A673 (cell line): ENCODE data around the gene PPP1R13B. TPM values are rescaled to one million over a fixed set of nuclear protein-coding genes. Genes with fewer than 3 reads are reported as not detected.
A peak's percentile ranks its signal among the peaks of the same experiment; 100 is the strongest.
"Not testable (repeated sequence)": the region's sequence is repeated elsewhere in the genome, so short reads cannot be mapped to it uniquely, and the experiment has no call there.

Experiments
- BruUV-seq: library from RNA; stranded (reverse); fragments of 400-500 nt; replicated peaks from 2 replicates; lab custom pipeline; 2021; lab: Mats Ljungman, UMichigan
- CTCF ChIA-PET: fragments of 300-600 bp; sonication (Branson Sonifier 250); formaldehyde crosslinking; loops from one replicate; lab custom pipeline; 2022; ENCODE audit warnings: antibody characterized with exemption; lab: Charles Lee
- POLR2A ChIA-PET: fragments of 300-600 bp; sonication (Branson Sonifier 250); formaldehyde crosslinking; loops from one replicate; lab custom pipeline; 2022; ENCODE audit warnings: antibody characterized with exemption; ENCODE audit not compliant: low non-redundant PET; lab: Charles Lee
- DNase-seq: peaks from one replicate; pipeline ENCODE4 v3.0.0-alpha.2; 2015; ENCODE audit warnings: low spot score
- H3K27ac ChIP-seq: fragments of 200-600 bp; sonication (generic); 2 replicates; pipeline ENCODE4 v1.5.1; 2016; ENCODE audit warnings: mixed run types, low read depth, mild to moderate bottlenecking, mixed read lengths, antibody characterized with exemption, low read length; ENCODE audit not compliant: poor library complexity, severe bottlenecking
- H3K27me3 ChIP-seq: fragments of 200-600 bp; sonication (generic); replicated peaks from 2 replicates; pipeline ENCODE4 v1.6.1; 2017; ENCODE audit warnings: mixed run types, low read depth, mild to moderate bottlenecking, mixed read lengths, antibody characterized with exemption, low read length; ENCODE audit not compliant: insufficient read depth, poor library complexity
- H3K36me3 ChIP-seq: fragments of 200-600 bp; sonication (generic); 2 replicates; pipeline ENCODE4 v1.6.1; 2016; ENCODE audit warnings: mixed run types, mild to moderate bottlenecking, mixed read lengths, antibody characterized with exemption, low read length; ENCODE audit not compliant: insufficient read depth, poor library complexity, severe bottlenecking
- H3K4me1 ChIP-seq: fragments of 200-600 bp; sonication (generic); 2 replicates; pipeline ENCODE4 v1.6.1; 2017; ENCODE audit warnings: mixed run types, mild to moderate bottlenecking, mixed read lengths, antibody characterized with exemption, low read length; ENCODE audit not compliant: insufficient read depth, poor library complexity, severe bottlenecking
- H3K4me3 ChIP-seq: fragments of 200-600 bp; sonication (generic); 2 replicates; pipeline ENCODE4 v1.5.1; 2016; ENCODE audit warnings: low read depth, mixed run types, mild to moderate bottlenecking, mixed read lengths, low read length; ENCODE audit not compliant: poor library complexity, severe bottlenecking
- H3K9me3 ChIP-seq: fragments of 200-600 bp; sonication (generic); 2 replicates; pipeline ENCODE4 v1.6.1; 2016; ENCODE audit warnings: mixed run types, low read depth, mild to moderate bottlenecking, mixed read lengths, antibody characterized with exemption, low read length; ENCODE audit not compliant: poor library complexity, severe bottlenecking
- EZH2 ChIP-seq: fragments of 200-600 bp; sonication (generic); IDR thresholded peaks from 2 replicates; pipeline ENCODE4 v1.6.1; 2017; ENCODE audit warnings: borderline replicate concordance, low read depth, mild to moderate bottlenecking, mixed read lengths, antibody characterized with exemption, low read length; ENCODE audit not compliant: poor library complexity, severe bottlenecking
- intact Hi-C: fragments of 100-400 bp; cut with micrococcal nuclease; formaldehyde crosslinking; loops from one replicate; pipeline ENCODE4 v1.10.0; 2022; ENCODE audit not compliant: unreplicated experiment
- total RNA-seq: library from RNA; stranded (reverse); gene quantifications from 2 replicates; pipeline ENCODE4 v1.2.3, GENCODE V29; 2021
- TF ChIP-seq, protein P1 (sequence below): fragments of 300-800, 200-600 bp; sonication (generic); conservative IDR thresholded peaks from 2 replicates; pipeline ENCODE4 v1.5.1; 2017; ENCODE audit warnings: low read depth, mild to moderate bottlenecking, antibody characterized with exemption, low read length, moderate library complexity, mixed read lengths

PPP1R13B gene
- total RNA-seq, 1 experiment from 2014 or later = 4.8 TPM

- POLR2A ChIA-PET, H3K4me3 ChIP-seq, intact Hi-C loops, H3K27ac ChIP-seq, H3K36me3 ChIP-seq, H3K27me3 ChIP-seq, CTCF ChIA-PET, H3K4me1 ChIP-seq, BruUV-seq, H3K9me3 ChIP-seq, DNase-seq: not testable (repeated sequence)
- TF ChIP-seq, protein P1, sequence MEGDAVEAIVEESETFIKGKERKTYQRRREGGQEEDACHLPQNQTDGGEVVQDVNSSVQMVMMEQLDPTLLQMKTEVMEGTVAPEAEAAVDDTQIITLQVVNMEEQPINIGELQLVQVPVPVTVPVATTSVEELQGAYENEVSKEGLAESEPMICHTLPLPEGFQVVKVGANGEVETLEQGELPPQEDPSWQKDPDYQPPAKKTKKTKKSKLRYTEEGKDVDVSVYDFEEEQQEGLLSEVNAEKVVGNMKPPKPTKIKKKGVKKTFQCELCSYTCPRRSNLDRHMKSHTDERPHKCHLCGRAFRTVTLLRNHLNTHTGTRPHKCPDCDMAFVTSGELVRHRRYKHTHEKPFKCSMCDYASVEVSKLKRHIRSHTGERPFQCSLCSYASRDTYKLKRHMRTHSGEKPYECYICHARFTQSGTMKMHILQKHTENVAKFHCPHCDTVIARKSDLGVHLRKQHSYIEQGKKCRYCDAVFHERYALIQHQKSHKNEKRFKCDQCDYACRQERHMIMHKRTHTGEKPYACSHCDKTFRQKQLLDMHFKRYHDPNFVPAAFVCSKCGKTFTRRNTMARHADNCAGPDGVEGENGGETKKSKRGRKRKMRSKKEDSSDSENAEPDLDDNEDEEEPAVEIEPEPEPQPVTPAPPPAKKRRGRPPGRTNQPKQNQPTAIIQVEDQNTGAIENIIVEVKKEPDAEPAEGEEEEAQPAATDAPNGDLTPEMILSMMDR = peak; percentile 31
Observed at GRCh38 chr14:103793192-103793591, 54.2 kb downstream of the PPP1R13B start.

DNA sequence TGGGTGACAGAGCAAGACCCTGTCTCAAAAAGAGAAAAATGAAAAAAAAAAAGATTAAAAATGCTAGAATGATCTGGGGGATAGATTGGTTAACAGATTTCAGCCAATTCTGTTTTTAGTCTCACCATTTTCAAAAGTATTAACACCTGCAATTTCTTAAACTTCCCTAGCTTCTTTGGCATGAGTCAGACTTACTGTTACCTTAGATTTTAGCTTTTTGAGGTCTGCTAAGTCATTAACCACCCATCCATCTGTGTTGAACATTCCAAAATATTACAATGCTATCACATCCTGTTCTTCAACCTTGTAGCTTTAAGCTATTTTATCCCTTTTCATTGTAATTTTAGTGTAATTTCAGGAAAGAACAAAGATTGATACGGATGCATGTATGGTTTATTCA is 59.3 kb downstream of the PPP1R13B start:
- H3K4me1 ChIP-seq = no peaks in the 10 kb centered on the region
- H3K27me3 ChIP-seq = no peaks in the 10 kb centered on the region
- POLR2A ChIA-PET = no interaction called here
- no peak for DNase-seq
- H3K27ac ChIP-seq = no peak overlapping the region
- no TSS peak for BruUV-seq
- CTCF ChIA-PET = no interaction called here
- H3K4me3 ChIP-seq = no peak overlapping the region
- no peak for TF ChIP-seq EZH2
- TF ChIP-seq, protein P1 = no peak
- intact Hi-C loops = no loop called here
- no peaks in the 10 kb centered on the region for H3K36me3 ChIP-seq
- H3K9me3 ChIP-seq = no peaks in the 10 kb centered on the region

DNA sequence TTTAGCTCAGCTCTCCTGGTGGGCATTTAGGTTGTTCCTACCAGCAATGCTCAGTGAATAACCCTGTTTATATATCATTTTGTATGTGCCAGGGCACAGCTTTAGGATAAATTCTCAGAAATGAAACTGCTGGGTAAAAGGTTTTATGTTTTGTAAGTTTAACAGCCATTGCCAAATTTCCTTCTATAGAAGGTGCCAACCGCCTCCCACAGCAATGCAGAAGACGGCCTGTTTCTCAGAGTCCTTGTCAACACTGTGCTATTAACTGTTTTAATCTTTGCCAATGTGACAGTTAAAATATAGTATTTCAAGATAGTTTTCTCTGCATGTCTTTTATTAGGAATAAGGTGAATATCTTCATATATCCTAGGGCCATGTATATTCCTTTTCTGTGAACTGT is 65.0 kb downstream of the PPP1R13B start:
- BruUV-seq = no TSS peak
- Histone ChIP-seq H3K4me3 (no peak overlapping the region), H3K27ac (no peak overlapping the region), H3K4me1 (no peaks in the 10 kb centered on the region), H3K9me3 (no peaks in the 10 kb centered on the region), H3K27me3 (no peaks in the 10 kb centered on the region), H3K36me3 (no peaks in the 10 kb centered on the region)
- intact Hi-C loops = no loop called here
- ChIA-PET POLR2A (no interaction called here), CTCF (no interaction called here)
- no peak for DNase-seq
- no peak for TF ChIP-seq EZH2
- TF ChIP-seq, protein P1 = no peak

GRCh38 chr14:103776319-103776718 is 71.1 kb downstream of the PPP1R13B start:
- BruUV-seq, H3K36me3 ChIP-seq, H3K4me1 ChIP-seq, H3K4me3 ChIP-seq, intact Hi-C loops, H3K9me3 ChIP-seq, H3K27ac ChIP-seq, H3K27me3 ChIP-seq, CTCF ChIA-PET, POLR2A ChIA-PET: not testable (repeated sequence)
- peak; percentile 28 for DNase-seq
